ENCODE data around the gene PLCB1. TPM values are rescaled to one million over a fixed set of nuclear protein-coding genes. Genes with fewer than 3 reads are reported as not detected.

The PLCB1 gene
- total and polyA plus RNA-seq, 2 of the 4 experiments (the other 2 are of a cell fraction) = 5.6 to 16.1 TPM

GRCh38 chr20:8583566-8584043 lies 451.5 kb downstream of the PLCB1 start:
- H3K4me3 ChIP-seq (ENCODE audit: insufficient read depth, low read depth, low read length) = no peak overlapping the region
- no peak overlapping the region for H2AK9ac ChIP-seq (replicated peaks; ENCODE audit: low read depth, low read length, poor library complexity)
- no peaks in the 10 kb centered on the region for H3K4me1 ChIP-seq (ENCODE audit: control insufficient read depth, insufficient read depth, low read length)
- dilution Hi-C loops (cut with HindIII; ENCODE audit: low sequenced_read_pairs, unreplicated experiment) = no loop called here
- H4K8ac ChIP-seq (ENCODE audit: low read depth in 2 of 2, low read length in 2 of 2) = no peak overlapping the region
- H3K79me1 ChIP-seq (ENCODE audit: low read depth in 1 of 2, low read length in 2 of 2) = no peaks in the 10 kb centered on the region
- DNase-seq (peak; percentile 17), ATAC-seq (ENCODE audit: low read depth) (no peak)
- ChIA-PET CTCF (no interaction called here), POLR2A (ENCODE audit: unreplicated experiment) (no interaction called here)
- no peak overlapping the region for H2BK15ac ChIP-seq (ENCODE audit: low read depth, low read length)
- TF ChIP-seq RFX5 (IDR thresholded peaks at IDR 0.05; ENCODE audit: low read depth, low read length) (no peak), NFE2L2 (IDR thresholded peaks at IDR 0.05; ENCODE audit: low read depth, low read length) (no peak), FOS (IDR thresholded peaks at IDR 0.05; ENCODE audit: low read depth, low read length) (no peak), RCOR1 (IDR thresholded peaks at IDR 0.05; ENCODE audit: insufficient replicate concordance, low read length) (no peak), BHLHE40 (IDR thresholded peaks at IDR 0.05; ENCODE audit: low read depth, low read length) (no peak), USF2 (IDR thresholded peaks at IDR 0.05; ENCODE audit: low read depth, low read length) (no peak), CEBPB (IDR thresholded peaks at IDR 0.05; ENCODE audit: low read depth, low read length) (peak; percentile 55; the same call in 1 of the 2 replicates)
- H3K18ac ChIP-seq (ENCODE audit: low read depth, low read length) = no peak overlapping the region
- no TSS peak for BruUV-seq (replicated peaks)
- H3K4me2 ChIP-seq (ENCODE audit: low read depth, low read length) = no peak overlapping the region
- no peak overlapping the region for H4K91ac ChIP-seq (ENCODE audit: insufficient read depth, low read depth, low read length)
- H2BK120ac ChIP-seq (ENCODE audit: low read depth, low read length) = no peak overlapping the region
- no peak overlapping the region for H2AFZ ChIP-seq (replicated peaks; ENCODE audit: low read length, poor library complexity)
- H4K5ac ChIP-seq (ENCODE audit: low read depth, low read length) = no peak overlapping the region
- no peak overlapping the region for H2BK20ac ChIP-seq (ENCODE audit: low read depth, low read length)
- no peaks in the 10 kb centered on the region for H3K9me3 ChIP-seq (ENCODE audit: control insufficient read depth, insufficient read depth, low read length)
- no peak overlapping the region for H2BK5ac ChIP-seq (ENCODE audit: low read depth, low read length, poor library complexity, severe bottlenecking)
- no peak overlapping the region for H3K27ac ChIP-seq (ENCODE audit: insufficient read depth, low read length)
- no peak overlapping the region for H3K9ac ChIP-seq (ENCODE audit: low read depth, low read length)
- H3K56ac ChIP-seq (ENCODE audit: extremely low read depth, insufficient read depth, low read length) = no peak overlapping the region
- H4K20me1 ChIP-seq (ENCODE audit: insufficient read depth, low read length) = no peaks in the 10 kb centered on the region
- H3K23ac ChIP-seq (ENCODE audit: low read depth, low read length) = no peak overlapping the region
- no peaks in the 10 kb centered on the region for H3K36me3 ChIP-seq (ENCODE audit: control insufficient read depth, insufficient read depth, low read length)
- H2AK5ac ChIP-seq (ENCODE audit: low read depth, low read length) = no peak overlapping the region
- no peak overlapping the region for H3K14ac ChIP-seq (replicated peaks; ENCODE audit: low read depth, low read length)
- H3K27me3 ChIP-seq (ENCODE audit: control insufficient read depth, insufficient read depth, low read length) = no peaks in the 10 kb centered on the region
- intact Hi-C loops (cut with micrococcal nuclease) = no loop called here
- no peaks in the 10 kb centered on the region for H3K9me1 ChIP-seq (ENCODE audit: insufficient read depth, low read length)
- in situ Hi-C loops (cut with MboI; ENCODE audit: low sequenced_read_pairs) = no loop called here
- H3K4ac ChIP-seq (ENCODE audit: low read depth, low read length) = no peak overlapping the region
- WGBS, 2 experiments (ENCODE audit: extremely low coverage in 2 of 2, insufficient read length in 1 of 2) = no CpG with 5 or more reads among the region's 7 CpGs
